HepG2 (cell line): ENCODE measurements around the gene ZNF584. TPM values are rescaled to one million over a fixed set of nuclear protein-coding genes. Genes with fewer than 3 reads are reported as not detected.
A peak's percentile ranks its signal among the peaks of the same experiment; 100 is the strongest.

ENCODE experiments used
- ASH2L ChIP-seq: fragments of 300-600, 200-600 bp; sonication (generic); IDR thresholded peaks from 2 replicates; pipeline ENCODE4 v1.7.0; 2017; ENCODE audit warnings: low read depth, mild to moderate bottlenecking, moderate library complexity, mixed read lengths, low read length; ENCODE audit not compliant: insufficient read length
- DNMT3B ChIP-seq: conservative IDR thresholded peaks from 2 replicates; pipeline ENCODE4 v1.6.1; 2016; ENCODE audit warnings: missing biosample characterization, control low read depth
- FOXJ3 ChIP-seq: sonication (generic); formaldehyde crosslinking; IDR thresholded peaks from 2 replicates; pipeline ENCODE4 v1.4.0; 2020; ENCODE audit warnings: missing genetic modification reagents, mild to moderate bottlenecking, borderline replicate concordance
- GATAD2A ChIP-seq: IDR thresholded peaks from 2 replicates; pipeline ENCODE4 v1.6.1; 2016
- PAF1 ChIP-seq: IDR thresholded peaks from 2 replicates; pipeline ENCODE4 v1.6.1; 2016; ENCODE audit warnings: missing genetic modification reagents, missing compliant biosample characterization
- POLR2G ChIP-seq: fragments of 200-400 bp; formaldehyde crosslinking; IDR thresholded peaks from 2 replicates; pipeline ENCODE4 v1.6.1; 2018; ENCODE audit warnings: mild to moderate bottlenecking, low read depth, low read length, moderate library complexity
- RBM22 ChIP-seq: fragments of 200-400 bp; formaldehyde crosslinking; optimal IDR thresholded peaks from 2 replicates; pipeline ENCODE3; 2017; ENCODE audit warnings: mild to moderate bottlenecking, low read length, moderate library complexity
- RXRB ChIP-seq: IDR thresholded peaks from 2 replicates; pipeline ENCODE4 v1.6.1; 2016; ENCODE audit warnings: borderline replicate concordance, missing genetic modification reagents, missing compliant biosample characterization
- ZBTB42 ChIP-seq: sonication (generic); formaldehyde crosslinking; IDR thresholded peaks from 2 replicates; pipeline ENCODE4 v1.5.0; 2020; ENCODE audit warnings: mild to moderate bottlenecking, missing genetic modification reagents
- ZNF138 ChIP-seq: sonication (generic); formaldehyde crosslinking; IDR thresholded peaks from 2 replicates; pipeline ENCODE4 v1.5.0; 2020; ENCODE audit warnings: mild to moderate bottlenecking, low read depth, missing genetic modification reagents
- ZNF260 ChIP-seq: sonication (generic); formaldehyde crosslinking; IDR thresholded peaks from 2 replicates; pipeline ENCODE4 v1.4.0; 2020; ENCODE audit warnings: missing genetic modification reagents, low read depth, mild to moderate bottlenecking, borderline replicate concordance
- ZNF7 ChIP-seq: IDR thresholded peaks from 2 replicates; pipeline ENCODE4 v1.6.1; 2016; ENCODE audit warnings: missing biosample characterization, missing genetic modification reagents
- polyA plus RNA-seq, 8 experiments: library from polyadenylated mRNA; depleted of rRNA in 3 of 8; stranded (reverse) in 7 of 8; unstranded in 1 of 8; fragments of >200 nt; fragmentation: Illumina TruSeq in 4 of 8; extraction: Trizol in 4 of 8; gene quantifications; 2 replicates each; pipeline versions ENCODE4 v1.2.1 to v1.2.3, GENCODE V29; 2011 to 2016; ENCODE audit warnings: low read depth in 4 of 8, missing spikeins in 1 of 8, mixed read lengths in 1 of 8; ENCODE audit not compliant: insufficient read depth in 1 of 8
- total RNA-seq, 5 experiments: library from RNA; depleted of rRNA; stranded (reverse); fragments of >200 nt; fragmentation: Illumina TruSeq; extraction: Trizol; gene quantifications; 2 replicates each; pipeline ENCODE4 v1.2.3, GENCODE V29; 2016; ENCODE audit warnings: low read depth in 1 of 5
- TF ChIP-seq, protein P1 (sequence below): sonication (generic); formaldehyde crosslinking; IDR thresholded peaks from 2 replicates; pipeline ENCODE4 v1.8.1; 2023; ENCODE audit warnings: mild to moderate bottlenecking, missing genetic modification reagents
- TF ChIP-seq, protein P2 (sequence below): sonication (generic); formaldehyde crosslinking; conservative IDR thresholded peaks from 2 replicates; pipeline ENCODE4 v1.4.0; 2020; ENCODE audit warnings: missing genetic modification reagents
- TF ChIP-seq, protein P3 (sequence below): sonication (generic); formaldehyde crosslinking; IDR thresholded peaks from 2 replicates; pipeline ENCODE4 v1.4.0; 2020; ENCODE audit warnings: mild to moderate bottlenecking, missing genetic modification reagents
- TF ChIP-seq, protein P4 (sequence below): sonication (generic); formaldehyde crosslinking; IDR thresholded peaks from 2 replicates; pipeline ENCODE4 v1.4.0; 2020; ENCODE audit warnings: missing genetic modification reagents
- TF ChIP-seq, protein P5 (sequence below): sonication (generic); formaldehyde crosslinking; IDR thresholded peaks from 2 replicates; pipeline ENCODE4 v1.5.1; 2020; ENCODE audit warnings: missing genetic modification reagents, mild to moderate bottlenecking, borderline replicate concordance
- TF ChIP-seq, protein P6 (sequence below): sonication (generic); formaldehyde crosslinking; IDR thresholded peaks from 2 replicates; pipeline ENCODE4 v1.5.0; 2020; ENCODE audit warnings: missing genetic modification reagents

ZNF584 gene
- total and polyA plus RNA-seq, 2 of the 13 experiments (the other 11 are each of a cell fraction or from before 2014, with no cell fraction given), result 2.4 to 7.0 TPM

DNA sequence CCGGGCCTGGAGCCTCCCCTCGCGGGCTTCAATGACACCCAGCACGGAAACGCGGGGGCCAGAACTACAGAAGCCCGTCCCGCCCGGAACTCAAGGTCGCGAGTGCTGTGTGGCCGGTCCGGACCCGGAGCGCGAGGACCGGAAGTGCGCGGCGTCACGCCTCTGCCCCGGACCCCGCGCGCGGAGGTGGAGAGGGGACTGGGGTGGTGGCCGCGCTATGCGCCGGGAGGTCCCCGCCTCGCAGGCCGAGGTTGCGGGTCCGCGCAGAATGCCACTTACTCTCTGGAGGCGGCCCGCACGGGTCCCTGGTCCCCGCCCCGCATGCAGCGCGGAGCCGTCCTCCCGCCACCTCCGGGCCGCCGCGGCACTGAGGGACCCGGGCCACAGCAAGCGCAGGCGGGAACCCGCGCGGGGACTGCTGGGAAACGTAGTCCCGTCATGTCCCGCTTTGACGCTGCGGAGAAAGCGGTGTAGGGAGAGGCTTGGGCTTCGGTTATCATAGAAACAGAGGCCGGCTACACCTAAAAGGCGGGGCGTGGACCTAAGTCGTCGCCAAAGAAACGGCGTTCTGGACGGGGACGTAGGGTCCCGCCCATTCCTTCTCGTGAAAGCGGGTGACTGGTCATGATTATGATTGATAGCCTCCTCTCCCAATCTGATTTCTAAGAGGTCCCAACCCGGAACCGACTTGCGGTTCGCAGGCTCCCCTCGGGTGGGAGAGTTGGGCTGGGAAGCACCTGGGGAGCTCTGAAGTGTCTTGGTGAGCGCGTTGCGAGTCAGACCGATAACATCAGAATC is 27.6 kb upstream of the ZNF584 start, which contains the start of gene ZNF837 (continued):
- TF ChIP-seq, protein P1, sequence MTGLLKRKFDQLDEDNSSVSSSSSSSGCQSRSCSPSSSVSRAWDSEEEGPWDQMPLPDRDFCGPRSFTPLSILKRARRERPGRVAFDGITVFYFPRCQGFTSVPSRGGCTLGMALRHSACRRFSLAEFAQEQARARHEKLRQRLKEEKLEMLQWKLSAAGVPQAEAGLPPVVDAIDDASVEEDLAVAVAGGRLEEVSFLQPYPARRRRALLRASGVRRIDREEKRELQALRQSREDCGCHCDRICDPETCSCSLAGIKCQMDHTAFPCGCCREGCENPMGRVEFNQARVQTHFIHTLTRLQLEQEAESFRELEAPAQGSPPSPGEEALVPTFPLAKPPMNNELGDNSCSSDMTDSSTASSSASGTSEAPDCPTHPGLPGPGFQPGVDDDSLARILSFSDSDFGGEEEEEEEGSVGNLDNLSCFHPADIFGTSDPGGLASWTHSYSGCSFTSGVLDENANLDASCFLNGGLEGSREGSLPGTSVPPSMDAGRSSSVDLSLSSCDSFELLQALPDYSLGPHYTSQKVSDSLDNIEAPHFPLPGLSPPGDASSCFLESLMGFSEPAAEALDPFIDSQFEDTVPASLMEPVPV (CRISPR knock-in tag), result peak; percentile 51; the same call in 1 of the 2 replicates
- peak; percentile 95 for TF ChIP-seq POLR2G
- no peak for TF ChIP-seq DNMT3B (CRISPR knock-in tag)
- no peak for TF ChIP-seq ZNF260 (CRISPR knock-in tag)
- peak; percentile 56 for TF ChIP-seq GATAD2A (CRISPR knock-in tag)
- 0 out of 2 replicates have a peak, but pooled peaks have one; percentile 38 for TF ChIP-seq ZNF138 (CRISPR knock-in tag)
- TF ChIP-seq FOXJ3 (CRISPR knock-in tag), result no peak
- TF ChIP-seq, protein P2, sequence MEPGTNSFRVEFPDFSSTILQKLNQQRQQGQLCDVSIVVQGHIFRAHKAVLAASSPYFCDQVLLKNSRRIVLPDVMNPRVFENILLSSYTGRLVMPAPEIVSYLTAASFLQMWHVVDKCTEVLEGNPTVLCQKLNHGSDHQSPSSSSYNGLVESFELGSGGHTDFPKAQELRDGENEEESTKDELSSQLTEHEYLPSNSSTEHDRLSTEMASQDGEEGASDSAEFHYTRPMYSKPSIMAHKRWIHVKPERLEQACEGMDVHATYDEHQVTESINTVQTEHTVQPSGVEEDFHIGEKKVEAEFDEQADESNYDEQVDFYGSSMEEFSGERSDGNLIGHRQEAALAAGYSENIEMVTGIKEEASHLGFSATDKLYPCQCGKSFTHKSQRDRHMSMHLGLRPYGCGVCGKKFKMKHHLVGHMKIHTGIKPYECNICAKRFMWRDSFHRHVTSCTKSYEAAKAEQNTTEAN (CRISPR knock-in tag), result no peak
- TF ChIP-seq ZBTB42, result peak; percentile 60; the same call in 1 of the 2 replicates
- TF ChIP-seq RXRB (CRISPR knock-in tag), result peak; percentile 61; the same call in 1 of the 2 replicates
- TF ChIP-seq ZNF7, result no peak
- TF ChIP-seq PAF1, result no peak
- TF ChIP-seq, protein P3, sequence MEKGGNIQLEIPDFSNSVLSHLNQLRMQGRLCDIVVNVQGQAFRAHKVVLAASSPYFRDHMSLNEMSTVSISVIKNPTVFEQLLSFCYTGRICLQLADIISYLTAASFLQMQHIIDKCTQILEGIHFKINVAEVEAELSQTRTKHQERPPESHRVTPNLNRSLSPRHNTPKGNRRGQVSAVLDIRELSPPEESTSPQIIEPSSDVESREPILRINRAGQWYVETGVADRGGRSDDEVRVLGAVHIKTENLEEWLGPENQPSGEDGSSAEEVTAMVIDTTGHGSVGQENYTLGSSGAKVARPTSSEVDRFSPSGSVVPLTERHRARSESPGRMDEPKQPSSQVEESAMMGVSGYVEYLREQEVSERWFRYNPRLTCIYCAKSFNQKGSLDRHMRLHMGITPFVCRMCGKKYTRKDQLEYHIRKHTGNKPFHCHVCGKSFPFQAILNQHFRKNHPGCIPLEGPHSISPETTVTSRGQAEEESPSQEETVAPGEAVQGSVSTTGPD, result no peak
- TF ChIP-seq, protein P4, sequence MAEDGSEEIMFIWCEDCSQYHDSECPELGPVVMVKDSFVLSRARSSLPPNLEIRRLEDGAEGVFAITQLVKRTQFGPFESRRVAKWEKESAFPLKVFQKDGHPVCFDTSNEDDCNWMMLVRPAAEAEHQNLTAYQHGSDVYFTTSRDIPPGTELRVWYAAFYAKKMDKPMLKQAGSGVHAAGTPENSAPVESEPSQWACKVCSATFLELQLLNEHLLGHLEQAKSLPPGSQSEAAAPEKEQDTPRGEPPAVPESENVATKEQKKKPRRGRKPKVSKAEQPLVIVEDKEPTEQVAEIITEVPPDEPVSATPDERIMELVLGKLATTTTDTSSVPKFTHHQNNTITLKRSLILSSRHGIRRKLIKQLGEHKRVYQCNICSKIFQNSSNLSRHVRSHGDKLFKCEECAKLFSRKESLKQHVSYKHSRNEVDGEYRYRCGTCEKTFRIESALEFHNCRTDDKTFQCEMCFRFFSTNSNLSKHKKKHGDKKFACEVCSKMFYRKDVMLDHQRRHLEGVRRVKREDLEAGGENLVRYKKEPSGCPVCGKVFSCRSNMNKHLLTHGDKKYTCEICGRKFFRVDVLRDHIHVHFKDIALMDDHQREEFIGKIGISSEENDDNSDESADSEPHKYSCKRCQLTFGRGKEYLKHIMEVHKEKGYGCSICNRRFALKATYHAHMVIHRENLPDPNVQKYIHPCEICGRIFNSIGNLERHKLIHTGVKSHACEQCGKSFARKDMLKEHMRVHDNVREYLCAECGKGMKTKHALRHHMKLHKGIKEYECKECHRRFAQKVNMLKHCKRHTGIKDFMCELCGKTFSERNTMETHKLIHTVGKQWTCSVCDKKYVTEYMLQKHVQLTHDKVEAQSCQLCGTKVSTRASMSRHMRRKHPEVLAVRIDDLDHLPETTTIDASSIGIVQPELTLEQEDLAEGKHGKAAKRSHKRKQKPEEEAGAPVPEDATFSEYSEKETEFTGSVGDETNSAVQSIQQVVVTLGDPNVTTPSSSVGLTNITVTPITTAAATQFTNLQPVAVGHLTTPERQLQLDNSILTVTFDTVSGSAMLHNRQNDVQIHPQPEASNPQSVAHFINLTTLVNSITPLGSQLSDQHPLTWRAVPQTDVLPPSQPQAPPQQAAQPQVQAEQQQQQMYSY (CRISPR knock-in tag), result peak; percentile 90
- TF ChIP-seq ASH2L, result peak; percentile 95
- TF ChIP-seq, protein P5, sequence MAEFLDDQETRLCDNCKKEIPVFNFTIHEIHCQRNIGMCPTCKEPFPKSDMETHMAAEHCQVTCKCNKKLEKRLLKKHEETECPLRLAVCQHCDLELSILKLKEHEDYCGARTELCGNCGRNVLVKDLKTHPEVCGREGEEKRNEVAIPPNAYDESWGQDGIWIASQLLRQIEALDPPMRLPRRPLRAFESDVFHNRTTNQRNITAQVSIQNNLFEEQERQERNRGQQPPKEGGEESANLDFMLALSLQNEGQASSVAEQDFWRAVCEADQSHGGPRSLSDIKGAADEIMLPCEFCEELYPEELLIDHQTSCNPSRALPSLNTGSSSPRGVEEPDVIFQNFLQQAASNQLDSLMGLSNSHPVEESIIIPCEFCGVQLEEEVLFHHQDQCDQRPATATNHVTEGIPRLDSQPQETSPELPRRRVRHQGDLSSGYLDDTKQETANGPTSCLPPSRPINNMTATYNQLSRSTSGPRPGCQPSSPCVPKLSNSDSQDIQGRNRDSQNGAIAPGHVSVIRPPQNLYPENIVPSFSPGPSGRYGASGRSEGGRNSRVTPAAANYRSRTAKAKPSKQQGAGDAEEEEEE (CRISPR knock-in tag), result peak; percentile 92; the same call in 1 of the 2 replicates
- TF ChIP-seq, protein P6, sequence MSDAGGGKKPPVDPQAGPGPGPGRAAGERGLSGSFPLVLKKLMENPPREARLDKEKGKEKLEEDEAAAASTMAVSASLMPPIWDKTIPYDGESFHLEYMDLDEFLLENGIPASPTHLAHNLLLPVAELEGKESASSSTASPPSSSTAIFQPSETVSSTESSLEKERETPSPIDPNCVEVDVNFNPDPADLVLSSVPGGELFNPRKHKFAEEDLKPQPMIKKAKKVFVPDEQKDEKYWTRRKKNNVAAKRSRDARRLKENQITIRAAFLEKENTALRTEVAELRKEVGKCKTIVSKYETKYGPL, result no peak; the same call in 1 of the 2 replicates
- TF ChIP-seq RBM22, result peak; percentile 91
